Stimulated activated CD4-positive, alpha-beta T cell treated with anti-CD3 and anti-CD28 coated beads, Interleukin-1b, Interleukin-23, amount 100 ng/mL, for 1 hour (primary cell): Measurements from ENCODE around the gene KDM4E.

Experiments used
- DNase-seq, 2 donors: peaks; one replicate each; pipeline ENCODE4 v3.0.0-alpha.2; 2020; ENCODE audit warnings: low read depth in 2 of 2

The KDM4E gene

GRCh38 chr11:95050595-95051202, 25.6 kb downstream of the KDM4E start:
- no peak for DNase-seq

DNA sequence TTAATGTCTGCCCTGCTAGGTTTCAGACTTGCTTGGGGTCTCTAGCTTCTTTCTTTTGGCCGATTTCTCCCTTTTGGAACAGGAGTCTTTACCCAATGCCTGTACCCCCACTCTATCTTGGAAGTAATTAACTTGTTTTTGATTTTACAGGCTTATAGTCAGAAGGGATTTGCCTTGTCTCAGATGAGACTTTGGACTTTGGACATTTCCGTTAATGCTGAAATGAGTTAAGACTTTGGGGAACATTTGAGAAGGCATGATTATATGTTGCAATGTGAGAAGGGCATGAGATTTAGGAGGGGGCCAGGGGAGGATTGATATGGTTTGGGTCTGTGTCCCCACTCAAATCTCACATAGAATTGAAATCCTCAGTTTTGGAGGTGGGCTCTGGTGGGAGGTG, 29.3 kb downstream of the KDM4E start:
- no peak for DNase-seq

DNA sequence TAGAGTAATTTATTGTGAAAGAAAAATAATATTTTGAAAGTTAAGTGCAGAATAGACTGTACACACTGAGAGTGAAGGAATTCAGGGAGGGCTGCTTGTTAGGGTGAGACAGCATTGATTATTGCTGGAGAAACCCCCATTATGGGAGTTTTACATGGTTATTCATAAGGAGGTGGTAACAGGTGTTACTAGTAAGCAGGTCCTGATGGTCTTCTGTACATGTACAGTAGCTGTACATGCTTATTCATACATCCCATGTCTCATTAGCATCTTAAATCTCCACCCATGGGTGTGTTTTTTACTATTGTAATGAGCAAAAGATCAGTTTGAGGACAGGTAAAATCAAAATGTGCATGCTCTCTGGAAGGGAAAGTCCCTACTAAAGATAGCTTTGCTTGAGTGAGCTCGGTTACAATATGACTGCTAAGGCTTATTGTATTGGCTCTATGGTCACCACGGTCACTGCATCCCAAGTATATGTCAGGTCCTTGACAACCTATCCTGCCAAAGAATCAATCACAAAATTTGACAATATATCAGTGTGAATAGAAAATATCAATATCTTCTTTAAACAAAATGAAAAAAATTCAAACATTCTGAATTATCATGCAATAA, 30.3 kb downstream of the KDM4E start:
- DNase-seq = no peak

DNA sequence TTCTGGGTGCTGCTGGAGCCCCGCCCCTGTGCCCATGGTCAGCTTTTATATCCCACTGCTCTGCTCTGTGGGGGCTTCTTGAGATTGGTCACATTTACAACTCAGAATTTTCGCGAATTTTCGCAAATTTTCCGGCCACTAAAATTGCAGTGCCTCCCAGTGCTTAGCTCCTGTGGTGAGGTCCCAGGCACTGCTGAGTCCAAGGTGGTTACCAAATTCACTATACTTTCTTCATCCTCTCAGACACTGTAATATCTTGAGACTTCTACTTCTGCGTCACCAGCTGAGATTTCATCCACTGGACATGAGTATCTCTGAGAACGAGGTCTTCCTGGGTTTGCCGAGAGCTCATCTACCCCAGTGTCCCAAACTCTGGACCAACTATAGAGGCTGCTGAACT, 32.9 kb downstream of the KDM4E start:
- no peak for DNase-seq

DNA sequence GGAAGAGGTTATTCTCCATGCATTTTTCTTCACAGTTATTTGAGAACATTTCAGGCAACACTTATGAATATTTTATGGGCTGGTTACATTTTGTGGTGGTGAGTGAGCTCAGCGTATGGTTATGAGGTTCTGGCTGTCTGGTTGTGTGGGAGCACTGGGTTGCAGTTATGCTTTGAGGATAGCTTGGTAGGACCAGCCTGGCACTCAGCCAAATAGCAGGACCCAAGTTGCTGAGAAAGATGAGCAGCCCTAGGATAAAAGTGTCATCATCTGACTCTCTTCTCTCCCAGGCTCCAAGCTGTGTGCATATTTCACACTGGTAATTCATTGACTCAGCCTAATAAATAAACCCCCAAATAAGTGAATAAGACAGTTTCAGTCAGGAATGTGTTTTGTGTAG, 33.6 kb downstream of the KDM4E start:
- no peak for DNase-seq

DNA sequence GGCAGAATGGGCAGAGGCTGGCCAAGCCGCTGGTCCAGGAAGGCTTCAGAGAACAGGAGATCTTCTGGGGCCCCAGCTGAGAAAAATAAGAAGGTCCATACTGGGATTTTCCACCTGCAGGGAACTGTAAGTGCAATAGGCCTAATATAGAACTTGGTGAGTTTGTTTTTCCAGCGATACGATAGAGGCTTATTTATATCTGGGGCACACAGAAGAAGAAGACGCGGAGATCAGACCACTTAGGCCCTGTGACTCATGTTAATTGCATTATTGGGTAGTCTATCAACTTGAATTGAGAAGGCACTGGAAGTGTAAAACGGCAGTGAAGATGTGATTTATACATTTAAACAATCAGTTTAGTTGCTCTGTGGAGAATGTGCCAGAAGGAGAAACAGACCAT, 34.0 kb downstream of the KDM4E start:
- DNase-seq = no peak

DNA sequence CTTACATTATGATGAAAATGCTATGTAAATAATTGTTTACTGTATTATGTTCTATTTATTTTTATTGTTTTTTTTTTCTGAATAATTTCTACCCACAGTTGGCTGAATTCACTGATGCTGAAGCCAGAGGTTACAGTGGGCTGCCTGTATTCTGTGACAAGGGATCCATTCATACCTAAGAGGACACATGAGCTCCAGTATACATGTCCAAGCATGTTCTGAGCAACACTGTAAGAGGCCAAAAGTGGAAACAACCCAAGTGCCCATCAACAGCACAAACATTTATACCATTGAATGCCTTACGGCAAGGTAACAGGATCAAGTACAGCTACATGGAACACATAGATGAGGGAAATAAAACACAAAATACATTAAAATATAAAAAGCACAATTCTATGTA, 40.3 kb downstream of the KDM4E start:
- no peak for DNase-seq

- no peak for DNase-seq
Measured at GRCh38 chr11:95066716-95067038, 41.6 kb downstream of the KDM4E start, which contains the start of gene SRSF8. Gene SRSF8 (plus strand): TSS chr11:95066919. CDS start chr11:95067227, 308 bp downstream.

DNA sequence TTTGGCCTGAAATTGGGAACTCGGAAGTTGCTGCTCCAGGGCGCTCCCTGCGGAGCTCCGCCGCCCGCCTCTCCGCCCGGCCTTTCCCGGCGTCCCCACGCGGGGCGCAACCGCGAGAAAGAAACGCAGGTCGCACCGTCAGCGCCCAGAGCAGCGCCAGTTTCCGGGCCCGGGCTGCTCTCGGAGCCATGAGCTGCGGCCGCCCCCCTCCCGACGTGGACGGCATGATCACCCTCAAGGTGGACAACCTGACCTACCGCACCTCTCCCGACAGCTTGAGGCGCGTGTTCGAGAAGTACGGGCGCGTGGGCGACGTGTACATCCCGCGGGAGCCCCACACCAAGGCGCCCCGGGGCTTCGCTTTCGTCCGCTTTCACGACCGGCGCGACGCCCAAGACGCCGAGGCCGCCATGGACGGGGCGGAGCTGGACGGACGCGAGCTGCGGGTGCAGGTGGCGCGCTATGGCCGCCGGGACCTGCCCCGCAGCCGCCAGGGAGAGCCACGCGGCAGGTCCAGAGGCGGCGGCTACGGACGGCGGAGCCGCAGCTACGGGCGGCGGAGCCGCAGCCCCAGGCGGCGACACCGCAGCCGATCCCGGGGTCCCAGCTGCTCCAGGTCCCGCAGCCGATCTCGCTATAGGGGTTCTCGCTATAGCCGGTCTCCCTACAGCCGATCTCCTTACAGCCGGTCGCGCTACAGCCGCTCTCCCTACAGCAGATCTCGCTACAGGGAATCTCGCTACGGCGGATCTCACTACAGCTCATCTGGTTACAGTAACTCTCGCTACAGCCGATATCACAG, 42.2 kb downstream of the KDM4E start:
- DNase-seq = peak; percentile 25 to 49

DNA sequence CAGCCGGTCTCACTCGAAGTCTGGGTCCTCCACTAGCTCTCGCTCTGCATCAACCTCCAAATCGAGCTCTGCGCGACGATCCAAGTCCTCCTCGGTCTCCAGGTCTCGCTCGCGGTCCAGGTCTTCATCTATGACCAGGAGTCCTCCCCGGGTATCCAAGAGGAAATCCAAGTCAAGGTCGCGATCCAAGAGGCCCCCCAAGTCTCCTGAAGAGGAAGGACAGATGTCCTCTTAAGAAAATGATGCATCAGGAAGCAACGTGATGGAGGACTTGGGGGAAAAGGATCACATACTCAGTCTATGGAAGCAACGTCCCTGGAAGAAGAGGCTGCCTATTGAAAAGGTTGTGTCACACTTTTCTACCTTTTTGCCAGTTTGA, 42.8 kb downstream of the KDM4E start:
- no peak for DNase-seq

DNA sequence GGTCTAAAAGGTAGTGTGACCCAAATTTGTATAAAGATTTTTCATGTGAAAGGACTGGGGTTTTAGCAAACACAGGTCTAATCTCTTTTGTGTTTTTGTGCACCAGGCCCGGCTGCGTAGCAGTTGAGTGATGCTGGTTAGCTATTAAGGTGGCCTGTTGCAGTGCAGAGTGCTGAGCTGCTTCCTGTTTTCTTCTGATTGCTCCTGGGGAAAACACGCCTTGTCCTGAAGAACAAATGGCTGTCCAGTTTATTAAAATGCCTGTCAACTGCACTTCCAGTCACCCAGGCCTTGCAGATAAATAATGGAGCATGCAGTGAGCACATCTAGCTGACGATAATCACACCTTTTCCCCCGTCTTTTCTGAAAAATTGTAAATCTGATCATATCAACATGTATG, 43.5 kb downstream of the KDM4E start:
- peak; percentile 9 to 26 for DNase-seq

DNA sequence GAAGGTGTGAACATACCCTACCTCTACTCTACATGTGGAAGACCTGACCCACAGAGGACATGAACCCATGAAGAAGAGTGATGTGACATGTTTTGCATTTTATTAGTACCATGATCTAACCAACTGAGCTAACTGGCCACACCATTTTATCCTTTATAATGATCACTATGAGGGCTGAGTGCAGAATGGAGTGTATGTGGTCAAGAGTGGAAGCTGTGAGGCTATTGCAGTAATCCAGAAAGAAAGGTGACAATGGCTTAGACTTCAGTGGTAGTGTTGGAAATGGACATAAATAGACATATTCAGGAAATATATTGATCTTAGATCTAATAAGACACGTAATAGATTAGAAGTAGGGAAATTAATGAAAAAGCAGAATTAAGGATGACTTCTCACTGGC, 45.4 kb downstream of the KDM4E start:
- DNase-seq = no peak

GRCh38 chr11:95072948-95073347, 47.9 kb downstream of the KDM4E start:
- no peak for DNase-seq

DNA sequence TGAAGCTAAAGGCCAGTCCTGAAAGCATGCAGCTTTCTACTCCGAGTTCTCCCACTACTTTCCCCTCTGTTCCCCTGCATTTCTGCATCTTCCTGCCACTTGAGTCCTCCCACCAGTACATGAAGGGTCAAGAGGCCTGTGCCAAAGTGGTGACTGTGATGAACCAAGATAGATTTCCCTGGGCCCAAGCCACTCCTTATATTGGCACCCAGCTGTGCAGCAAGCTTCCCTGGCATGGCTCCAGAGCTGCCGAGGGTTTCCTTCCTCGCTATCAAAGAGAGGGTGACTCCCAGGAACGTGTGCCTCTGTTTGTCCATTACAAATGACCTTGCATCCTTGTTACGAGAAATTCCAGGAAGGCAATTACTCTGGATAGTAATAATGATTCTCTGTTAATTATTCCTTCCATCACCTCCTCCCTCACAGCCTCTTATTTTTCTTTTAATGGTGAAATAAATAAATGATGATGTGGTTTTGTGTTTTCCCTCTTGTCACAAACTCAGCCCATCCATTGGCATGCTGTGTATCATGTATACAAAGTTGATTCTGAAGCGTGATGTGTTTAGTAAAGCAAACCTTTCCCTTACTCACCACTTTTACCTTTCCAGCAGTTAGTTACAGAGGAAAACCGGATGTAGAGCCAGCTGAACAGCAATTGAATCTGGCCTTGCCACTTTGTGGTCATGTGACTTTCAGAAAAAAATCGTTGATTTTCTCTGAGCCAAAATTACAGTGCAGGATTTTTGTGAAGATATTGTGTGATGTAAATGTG, 49.9 kb downstream of the KDM4E start:
- DNase-seq = no peak

GRCh38 chr11:95076416-95076815, 51.4 kb downstream of the KDM4E start:
- no peak for DNase-seq

DNA sequence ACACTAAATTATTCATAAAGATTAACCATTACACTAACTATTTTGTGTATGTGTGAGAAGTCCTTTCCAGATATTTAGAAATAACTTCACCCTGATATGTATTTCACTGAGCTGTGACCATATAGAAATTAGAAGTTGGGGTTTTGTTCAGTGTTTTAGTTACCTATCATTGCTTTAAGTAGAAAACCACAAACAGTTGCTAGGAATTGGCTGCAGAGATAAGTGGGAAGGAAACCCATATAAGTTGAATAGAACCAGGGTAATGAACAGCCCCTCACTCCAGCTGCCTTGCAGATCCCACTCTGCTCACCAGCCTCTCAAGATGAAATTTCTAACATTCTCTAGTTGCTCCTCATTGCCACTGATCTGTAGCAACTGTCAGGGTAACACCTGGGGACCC, 51.9 kb downstream of the KDM4E start:
- DNase-seq = no peak
